SU-DHL-6 (cell line): ENCODE data around the gene NAA60.

ENCODE experiments used
- H2AFZ ChIP-seq: fragments of 200-600 bp; sonication (generic); 2 replicates; pipeline ENCODE4 v1.6.1; 2014; ENCODE audit warnings: low read depth, mild to moderate bottlenecking, moderate library complexity, mixed read lengths, antibody characterized with exemption, low read length; ENCODE audit not compliant: severe bottlenecking
- H3F3A ChIP-seq: fragments of 200-600 bp; shearing (Covaris generic); 2 replicates; pipeline ENCODE4 v1.6.0; 2016; ENCODE audit warnings: antibody characterized with exemption, mild to moderate bottlenecking; ENCODE audit not compliant: insufficient read depth
- H3K27ac ChIP-seq: fragments of 200-600 bp; sonication (generic); 2 replicates; pipeline ENCODE4 v1.5.1; 2016; ENCODE audit warnings: low read depth, mild to moderate bottlenecking, low read length, moderate library complexity, mixed read lengths
- H3K27me3 ChIP-seq: fragments of 200-600 bp; sonication (generic), shearing (Covaris generic); 2 replicates; pipeline ENCODE4 v1.6.0; 2014; ENCODE audit warnings: mild to moderate bottlenecking, low read length
- H3K36me3 ChIP-seq: fragments of 200-600 bp; sonication (generic); 2 replicates; pipeline ENCODE4 v1.6.1; 2014; ENCODE audit warnings: mild to moderate bottlenecking, low read length, mixed read lengths
- H3K4me2 ChIP-seq: fragments of 300-600, 200-600 bp; shearing (Covaris generic), sonication (generic); 2 replicates; pipeline ENCODE4 v1.6.0; 2014; ENCODE audit warnings: low read length, low read depth, mild to moderate bottlenecking; ENCODE audit not compliant: poor library complexity, severe bottlenecking
- H3K4me3 ChIP-seq: fragments of 200-600 bp; sonication (generic); 2 replicates; pipeline ENCODE4 v1.5.1; 2014; ENCODE audit warnings: antibody characterized with exemption, low read length, mild to moderate bottlenecking, mixed read lengths; ENCODE audit not compliant: insufficient read depth, poor library complexity, severe bottlenecking
- H3K79me2 ChIP-seq: fragments of 200-600 bp; sonication (generic); 2 replicates; pipeline ENCODE4 v1.6.1; 2014; ENCODE audit warnings: mild to moderate bottlenecking, low read length, moderate library complexity; ENCODE audit not compliant: insufficient read depth
- H3K9ac ChIP-seq: fragments of 200-600 bp; sonication (generic); 2 replicates; pipeline ENCODE4 v1.7.0; 2014; ENCODE audit warnings: mild to moderate bottlenecking, low read length
- H3K9me2 ChIP-seq: fragments of 200-600 bp; sonication (generic); replicated peaks from 2 replicates; pipeline ENCODE4 v1.6.1; 2014; ENCODE audit warnings: low read length; ENCODE audit not compliant: insufficient read depth
- H3K9me3 ChIP-seq: fragments of 200-600 bp; sonication (generic); 2 replicates; pipeline ENCODE4 v1.6.1; 2014; ENCODE audit warnings: low read length, mixed read lengths; ENCODE audit not compliant: insufficient read depth
- H4K20me1 ChIP-seq: fragments of 200-600 bp; sonication (generic); 2 replicates; pipeline ENCODE4 v1.6.1; 2014; ENCODE audit warnings: low read depth, mild to moderate bottlenecking, antibody characterized with exemption, low read length, moderate library complexity, mixed read lengths
- EZH2phosphoT487 ChIP-seq: fragments of 200-600 bp; sonication (generic), shearing (Covaris generic); conservative IDR thresholded peaks from 2 replicates; pipeline ENCODE4 v1.6.1; 2018; ENCODE audit warnings: mild to moderate bottlenecking, antibody characterized with exemption, low read length, moderate library complexity, mixed read lengths
- TF ChIP-seq, protein P1 (sequence below): fragments of 200-600 bp; sonication (generic); IDR thresholded peaks from one replicate; pipeline ENCODE4 v1.5.1; 2017; ENCODE audit warnings: antibody characterized with exemption, mild to moderate bottlenecking, low read length, moderate library complexity; ENCODE audit not compliant: insufficient read depth, poor library complexity, severe bottlenecking

Gene NAA60

DNA sequence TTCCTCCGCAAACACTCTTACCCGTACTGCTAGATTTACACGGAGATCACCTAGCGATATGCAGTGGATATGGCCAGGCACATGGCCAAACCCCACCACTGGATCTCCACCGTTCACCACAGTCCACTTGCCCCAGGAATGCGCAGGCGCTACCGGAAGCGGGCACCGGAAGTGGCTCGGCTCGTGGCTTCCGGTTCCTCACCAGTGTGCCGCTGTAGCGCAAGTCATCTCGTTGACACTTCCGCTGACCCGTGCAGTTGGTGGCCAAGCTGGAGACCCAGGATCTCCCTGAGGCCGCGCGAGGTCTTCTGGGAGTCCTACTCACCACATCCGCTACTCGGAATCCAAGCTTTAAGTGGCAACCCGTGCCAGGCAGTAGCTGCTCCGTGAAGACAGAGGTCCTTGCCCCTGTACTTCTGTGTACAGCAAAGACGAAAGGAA, 11.7 kb upstream of the NAA60 start:
- H3K27me3 ChIP-seq, result no peaks in the 10 kb centered on the region
- H2AFZ ChIP-seq, result no peak overlapping the region
- H3K36me3 ChIP-seq, result no peaks in the 10 kb centered on the region
- H3K9me2 ChIP-seq, result no peaks in the 10 kb centered on the region
- no peaks in the 10 kb centered on the region for H4K20me1 ChIP-seq
- no peak overlapping the region for H3K27ac ChIP-seq
- no peak overlapping the region for H3K4me3 ChIP-seq
- no peaks in the 10 kb centered on the region for H3F3A ChIP-seq
- TF ChIP-seq EZH2phosphoT487, result no peak
- TF ChIP-seq, protein P1, sequence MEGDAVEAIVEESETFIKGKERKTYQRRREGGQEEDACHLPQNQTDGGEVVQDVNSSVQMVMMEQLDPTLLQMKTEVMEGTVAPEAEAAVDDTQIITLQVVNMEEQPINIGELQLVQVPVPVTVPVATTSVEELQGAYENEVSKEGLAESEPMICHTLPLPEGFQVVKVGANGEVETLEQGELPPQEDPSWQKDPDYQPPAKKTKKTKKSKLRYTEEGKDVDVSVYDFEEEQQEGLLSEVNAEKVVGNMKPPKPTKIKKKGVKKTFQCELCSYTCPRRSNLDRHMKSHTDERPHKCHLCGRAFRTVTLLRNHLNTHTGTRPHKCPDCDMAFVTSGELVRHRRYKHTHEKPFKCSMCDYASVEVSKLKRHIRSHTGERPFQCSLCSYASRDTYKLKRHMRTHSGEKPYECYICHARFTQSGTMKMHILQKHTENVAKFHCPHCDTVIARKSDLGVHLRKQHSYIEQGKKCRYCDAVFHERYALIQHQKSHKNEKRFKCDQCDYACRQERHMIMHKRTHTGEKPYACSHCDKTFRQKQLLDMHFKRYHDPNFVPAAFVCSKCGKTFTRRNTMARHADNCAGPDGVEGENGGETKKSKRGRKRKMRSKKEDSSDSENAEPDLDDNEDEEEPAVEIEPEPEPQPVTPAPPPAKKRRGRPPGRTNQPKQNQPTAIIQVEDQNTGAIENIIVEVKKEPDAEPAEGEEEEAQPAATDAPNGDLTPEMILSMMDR, result no peak
- no peaks in the 10 kb centered on the region for H3K9me3 ChIP-seq
- H3K9ac ChIP-seq, result no peak overlapping the region
- H3K79me2 ChIP-seq, result no peaks in the 10 kb centered on the region
- no peak overlapping the region for H3K4me2 ChIP-seq

DNA sequence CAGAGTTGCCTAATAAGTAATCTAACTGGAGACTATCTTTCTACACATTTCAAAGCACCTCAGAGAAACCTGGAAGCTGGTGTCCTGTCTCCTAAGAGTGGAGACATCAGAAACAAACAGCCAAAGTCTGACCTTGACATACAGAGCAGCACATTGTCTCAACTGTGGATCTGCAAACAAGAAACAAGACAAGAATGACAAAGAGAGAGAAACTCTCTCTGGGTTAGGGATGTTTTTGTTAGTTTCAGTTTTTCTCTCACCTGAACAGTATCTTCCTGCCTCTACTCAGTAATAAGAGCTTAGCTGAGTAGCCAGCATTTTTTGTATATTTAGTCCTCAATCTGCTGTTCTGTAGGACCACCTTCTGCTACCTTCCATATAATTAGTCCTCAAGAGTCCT, 9.1 kb upstream of the NAA60 start:
- Histone ChIP-seq H3K9me3 (no peaks in the 10 kb centered on the region), H3K79me2 (0 out of 2 replicates have a peak, but pooled peaks cover 4% of the 10 kb centered on the region), H3F3A (no peaks in the 10 kb centered on the region), H3K36me3 (no peaks in the 10 kb centered on the region), H3K9me2 (no peaks in the 10 kb centered on the region), H3K27me3 (no peaks in the 10 kb centered on the region), H3K4me2 (no peak overlapping the region), H2AFZ (no peak overlapping the region), H3K9ac (no peak overlapping the region), H3K4me3 (no peak overlapping the region), H3K27ac (no peak overlapping the region), H4K20me1 (no peaks in the 10 kb centered on the region)
- no peak for TF ChIP-seq EZH2phosphoT487
- TF ChIP-seq, protein P1, result no peak

DNA sequence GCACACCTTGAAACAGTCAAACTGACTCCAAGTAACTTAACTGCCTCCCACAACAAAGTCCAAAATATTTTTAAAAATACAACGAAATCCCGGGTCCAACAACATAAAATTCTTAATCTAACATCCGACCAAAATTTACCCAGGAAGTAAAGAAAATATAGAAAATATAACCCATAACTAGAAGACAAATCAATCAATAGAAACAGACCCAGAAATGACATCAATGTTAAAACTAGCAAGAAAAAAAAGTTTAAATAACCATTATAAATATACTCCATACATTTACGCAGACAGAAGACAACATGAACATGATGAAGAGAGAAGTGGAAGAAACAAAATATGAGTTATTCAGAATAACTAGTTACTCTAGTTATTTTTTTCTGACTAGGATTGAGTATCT, 3.8 kb upstream of the NAA60 start:
- H3K4me2 ChIP-seq, result no peak overlapping the region
- H3K27ac ChIP-seq, result no peak overlapping the region
- TF ChIP-seq EZH2phosphoT487, result no peak
- TF ChIP-seq, protein P1, result no peak
- H3K79me2 ChIP-seq, result peaks cover 25% of the 10 kb centered on the region
- no peak overlapping the region for H3K9ac ChIP-seq
- no peaks in the 10 kb centered on the region for H3K27me3 ChIP-seq
- no peaks in the 10 kb centered on the region for H3K9me3 ChIP-seq
- no peaks in the 10 kb centered on the region for H3F3A ChIP-seq
- H3K9me2 ChIP-seq, result no peaks in the 10 kb centered on the region
- H2AFZ ChIP-seq, result no peak overlapping the region
- H3K4me3 ChIP-seq, result no peak overlapping the region
- H4K20me1 ChIP-seq, result no peaks in the 10 kb centered on the region
- peaks cover 5% of the 10 kb centered on the region; the same call in 1 of the 2 replicates for H3K36me3 ChIP-seq

DNA sequence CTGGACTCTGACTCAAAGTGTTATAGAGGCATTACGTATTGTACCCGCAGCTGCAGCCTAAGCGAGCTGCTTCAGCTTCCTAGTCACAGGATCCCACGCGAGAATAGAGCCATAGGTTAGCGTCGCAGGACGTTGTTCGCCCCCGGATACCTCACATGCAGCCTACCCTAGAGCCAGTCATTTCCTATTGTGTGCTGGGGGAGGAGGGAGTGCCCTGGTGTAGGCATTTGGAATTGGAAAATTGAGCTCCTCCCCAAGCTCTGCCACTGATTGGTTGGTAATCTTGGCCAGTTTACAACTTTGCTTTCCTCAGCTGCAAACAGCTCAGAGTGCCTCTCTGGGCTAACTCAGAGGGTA, 530 bp downstream of the NAA60 start:
- H2AFZ ChIP-seq, result no peak overlapping the region
- H3K36me3 ChIP-seq, result peaks cover 8% of the 10 kb centered on the region; the same call in 1 of the 2 replicates
- no peaks in the 10 kb centered on the region for H3F3A ChIP-seq
- H3K9ac ChIP-seq, result peak overlapping the region; percentile 60
- no peaks in the 10 kb centered on the region for H4K20me1 ChIP-seq
- peak overlapping the region; percentile 60 for H3K4me2 ChIP-seq
- peak overlapping the region; percentile 67 for H3K4me3 ChIP-seq
- no peak for TF ChIP-seq EZH2phosphoT487
- TF ChIP-seq, protein P1, result no peak
- H3K27ac ChIP-seq, result no peak overlapping the region
- H3K79me2 ChIP-seq, result peaks cover 30% of the 10 kb centered on the region
- H3K27me3 ChIP-seq, result no peaks in the 10 kb centered on the region
- H3K9me3 ChIP-seq, result no peaks in the 10 kb centered on the region
- H3K9me2 ChIP-seq, result no peaks in the 10 kb centered on the region
